ENCODE measurements around the gene ELMO1.

Gene ELMO1

GRCh38 chr7:37037286-37037685, 411.4 kb downstream of the ELMO1 start:
- H3K27ac ChIP-seq (ENCODE audit: low read depth, low read length): no peak overlapping the region
- no CpG with 5 or more reads among the region's 5 CpGs for WGBS (ENCODE audit: extremely low coverage, insufficient coverage, low lambda C conversion rate)

GRCh38 chr7:37035631-37036030, 413.0 kb downstream of the ELMO1 start:
- H3K79me2 ChIP-seq (ENCODE audit: control insufficient read depth, insufficient read depth, low read length): no peaks in the 10 kb centered on the region
- no peak overlapping the region for H2BK120ac ChIP-seq (ENCODE audit: low read depth, low read length)
- peaks cover 11% of the 10 kb centered on the region for H3K4me1 ChIP-seq (ENCODE audit: control insufficient read depth, low read depth, low read length)
- no peak overlapping the region for H3K27ac ChIP-seq (ENCODE audit: low read depth, low read length)
- H3K4me3 ChIP-seq (ENCODE audit: low read length): no peak overlapping the region
- no peaks in the 10 kb centered on the region for H3K27me3 ChIP-seq (ENCODE audit: insufficient read depth, low read length, poor library complexity)
- H3K9ac ChIP-seq (ENCODE audit: low read length): no peak overlapping the region
- H3K23ac ChIP-seq (ENCODE audit: low read length): no peak overlapping the region
- H4K8ac ChIP-seq (ENCODE audit: low read depth, low read length): no peak overlapping the region
- no peak overlapping the region for H2BK5ac ChIP-seq (ENCODE audit: low read length)
- no peak overlapping the region for H3K4ac ChIP-seq (ENCODE audit: low read depth, low read length)
- H2AK5ac ChIP-seq (ENCODE audit: low read length): no peak overlapping the region
- no peak overlapping the region for H4K5ac ChIP-seq (ENCODE audit: low read length)
- no peak overlapping the region for H3K4me2 ChIP-seq (ENCODE audit: low read length)
- H3K18ac ChIP-seq (ENCODE audit: low read length): no peak overlapping the region
- H2BK15ac ChIP-seq (replicated peaks; ENCODE audit: low read depth): no peak overlapping the region
- H3K79me1 ChIP-seq (ENCODE audit: low read length): no peaks in the 10 kb centered on the region
- no peaks in the 10 kb centered on the region for H3K36me3 ChIP-seq (ENCODE audit: control insufficient read depth, insufficient read depth, low read length)
- no peak for DNase-seq
- no peak overlapping the region for H3K56ac ChIP-seq (ENCODE audit: low read length)

More at GRCh38 chr7:37037286-37037685, 411.4 kb downstream of the ELMO1 start:
- Histone ChIP-seq H3K56ac (ENCODE audit: low read length) (no peak overlapping the region), H3K18ac (ENCODE audit: low read length) (no peak overlapping the region), H2BK5ac (ENCODE audit: low read length) (no peak overlapping the region), H3K23ac (ENCODE audit: low read length) (no peak overlapping the region), H3K9ac (ENCODE audit: low read length) (no peak overlapping the region), H2AK5ac (ENCODE audit: low read length) (no peak overlapping the region), H4K5ac (ENCODE audit: low read length) (no peak overlapping the region), H3K79me1 (ENCODE audit: low read length) (no peaks in the 10 kb centered on the region), H3K36me3 (ENCODE audit: control insufficient read depth, insufficient read depth, low read length) (no peaks in the 10 kb centered on the region), H3K27me3 (ENCODE audit: insufficient read depth, low read length, poor library complexity) (no peaks in the 10 kb centered on the region), H3K4me1 (ENCODE audit: control insufficient read depth, low read depth, low read length) (peaks cover 7% of the 10 kb centered on the region), H4K8ac (ENCODE audit: low read depth, low read length) (no peak overlapping the region), H2BK15ac (replicated peaks; ENCODE audit: low read depth) (no peak overlapping the region), H3K79me2 (ENCODE audit: control insufficient read depth, insufficient read depth, low read length) (no peaks in the 10 kb centered on the region), H2BK120ac (ENCODE audit: low read depth, low read length) (no peak overlapping the region), H3K4me2 (ENCODE audit: low read length) (no peak overlapping the region), H3K4me3 (ENCODE audit: low read length) (no peak overlapping the region), H3K4ac (ENCODE audit: low read depth, low read length) (no peak overlapping the region)
- DNase-seq: no peak

- Histone ChIP-seq H2AK5ac (ENCODE audit: low read length) (no peak overlapping the region), H3K79me1 (ENCODE audit: low read length) (no peaks in the 10 kb centered on the region), H3K4me2 (ENCODE audit: low read length) (no peak overlapping the region), H3K4me1 (ENCODE audit: control insufficient read depth, low read depth, low read length) (peaks cover 11% of the 10 kb centered on the region), H3K9ac (ENCODE audit: low read length) (no peak overlapping the region), H4K8ac (ENCODE audit: low read depth, low read length) (no peak overlapping the region), H2BK120ac (ENCODE audit: low read depth, low read length) (peak overlapping the region; percentile 17), H3K23ac (ENCODE audit: low read length) (no peak overlapping the region), H3K79me2 (ENCODE audit: control insufficient read depth, insufficient read depth, low read length) (no peaks in the 10 kb centered on the region), H3K27ac (ENCODE audit: low read depth, low read length) (peak overlapping the region; percentile 27), H3K27me3 (ENCODE audit: insufficient read depth, low read length, poor library complexity) (no peaks in the 10 kb centered on the region), H2BK15ac (replicated peaks; ENCODE audit: low read depth) (no peak overlapping the region), H2BK5ac (ENCODE audit: low read length) (no peak overlapping the region), H3K18ac (ENCODE audit: low read length) (peak overlapping the region; percentile 77), H3K56ac (ENCODE audit: low read length) (no peak overlapping the region), H3K4ac (ENCODE audit: low read depth, low read length) (no peak overlapping the region), H4K5ac (ENCODE audit: low read length) (no peak overlapping the region), H3K4me3 (ENCODE audit: low read length) (no peak overlapping the region), H3K36me3 (ENCODE audit: control insufficient read depth, insufficient read depth, low read length) (no peaks in the 10 kb centered on the region)
- WGBS (ENCODE audit: extremely low coverage, insufficient coverage, low lambda C conversion rate): no CpG with 5 or more reads among the region's 8 CpGs
- no peak for DNase-seq
Observed at GRCh38 chr7:37033141-37033540, 415.5 kb downstream of the ELMO1 start.

- Histone ChIP-seq H4K5ac (ENCODE audit: low read length) (no peak overlapping the region), H3K4me2 (ENCODE audit: low read length) (no peak overlapping the region), H3K4me1 (ENCODE audit: control insufficient read depth, low read depth, low read length) (peaks cover 11% of the 10 kb centered on the region), H4K8ac (ENCODE audit: low read depth, low read length) (peak overlapping the region; percentile 0), H3K56ac (ENCODE audit: low read length) (no peak overlapping the region), H2BK5ac (ENCODE audit: low read length) (peak overlapping the region; percentile 58), H3K79me1 (ENCODE audit: low read length) (no peaks in the 10 kb centered on the region), H3K23ac (ENCODE audit: low read length) (no peak overlapping the region), H2BK120ac (ENCODE audit: low read depth, low read length) (peak overlapping the region; percentile 82), H3K79me2 (ENCODE audit: control insufficient read depth, insufficient read depth, low read length) (no peaks in the 10 kb centered on the region), H3K27me3 (ENCODE audit: insufficient read depth, low read length, poor library complexity) (no peaks in the 10 kb centered on the region), H3K36me3 (ENCODE audit: control insufficient read depth, insufficient read depth, low read length) (no peaks in the 10 kb centered on the region), H3K4me3 (ENCODE audit: low read length) (no peak overlapping the region), H3K27ac (ENCODE audit: low read depth, low read length) (peak overlapping the region; percentile 67), H3K9ac (ENCODE audit: low read length) (no peak overlapping the region), H2BK15ac (replicated peaks; ENCODE audit: low read depth) (no peak overlapping the region), H3K18ac (ENCODE audit: low read length) (peak overlapping the region; percentile 94), H3K4ac (ENCODE audit: low read depth, low read length) (peak overlapping the region; percentile 75), H2AK5ac (ENCODE audit: low read length) (no peak overlapping the region)
- no peak for DNase-seq
- no CpG with 5 or more reads among the region's 4 CpGs for WGBS (ENCODE audit: extremely low coverage, insufficient coverage, low lambda C conversion rate)
Observed at GRCh38 chr7:37032258-37032601, 416.4 kb downstream of the ELMO1 start.

GRCh38 chr7:37031571-37032257, 416.9 kb downstream of the ELMO1 start:
- no CpG with 5 or more reads among the region's 9 CpGs for WGBS (ENCODE audit: extremely low coverage, insufficient coverage, low lambda C conversion rate)
- H3K27me3 ChIP-seq (ENCODE audit: insufficient read depth, low read length, poor library complexity): no peaks in the 10 kb centered on the region
- H3K4me3 ChIP-seq (ENCODE audit: low read length): no peak overlapping the region
- peak; percentile 98 for DNase-seq
- peak overlapping the region; percentile 95 for H2BK120ac ChIP-seq (ENCODE audit: low read depth, low read length)
- H4K8ac ChIP-seq (ENCODE audit: low read depth, low read length): peak overlapping the region; percentile 65
- no peaks in the 10 kb centered on the region for H3K79me2 ChIP-seq (ENCODE audit: control insufficient read depth, insufficient read depth, low read length)
- H3K27ac ChIP-seq (ENCODE audit: low read depth, low read length): peak overlapping the region; percentile 67
- H4K5ac ChIP-seq (ENCODE audit: low read length): no peak overlapping the region
- H3K36me3 ChIP-seq (ENCODE audit: control insufficient read depth, insufficient read depth, low read length): no peaks in the 10 kb centered on the region
- H3K4me2 ChIP-seq (ENCODE audit: low read length): no peak overlapping the region
- H3K79me1 ChIP-seq (ENCODE audit: low read length): no peaks in the 10 kb centered on the region
- H3K18ac ChIP-seq (ENCODE audit: low read length): peak overlapping the region; percentile 98
- peak overlapping the region; percentile 3 for H2BK5ac ChIP-seq (ENCODE audit: low read length)
- peak overlapping the region; percentile 76 for H3K4ac ChIP-seq (ENCODE audit: low read depth, low read length)
- peak overlapping the region; percentile 10 for H2BK15ac ChIP-seq (replicated peaks; ENCODE audit: low read depth)
- no peak overlapping the region for H3K23ac ChIP-seq (ENCODE audit: low read length)
- H3K4me1 ChIP-seq (ENCODE audit: control insufficient read depth, low read depth, low read length): peaks cover 11% of the 10 kb centered on the region
- no peak overlapping the region for H3K9ac ChIP-seq (ENCODE audit: low read length)
- H3K56ac ChIP-seq (ENCODE audit: low read length): peak overlapping the region; percentile 71
- H2AK5ac ChIP-seq (ENCODE audit: low read length): no peak overlapping the region

GRCh38 chr7:37028909-37029440, 419.7 kb downstream of the ELMO1 start:
- Histone ChIP-seq H3K4me3 (ENCODE audit: low read length) (no peak overlapping the region), H3K4me2 (ENCODE audit: low read length) (no peak overlapping the region)
- no CpG with 5 or more reads among the region's 5 CpGs for WGBS (ENCODE audit: extremely low coverage, insufficient coverage, low lambda C conversion rate)

More at GRCh38 chr7:37028909-37029440, 419.7 kb downstream of the ELMO1 start:
- H3K23ac ChIP-seq (ENCODE audit: low read length): no peak overlapping the region
- H3K27me3 ChIP-seq (ENCODE audit: insufficient read depth, low read length, poor library complexity): no peaks in the 10 kb centered on the region
- H2BK120ac ChIP-seq (ENCODE audit: low read depth, low read length): no peak overlapping the region
- no peak for DNase-seq
- H3K56ac ChIP-seq (ENCODE audit: low read length): no peak overlapping the region
- H3K4ac ChIP-seq (ENCODE audit: low read depth, low read length): no peak overlapping the region
- no peak overlapping the region for H4K5ac ChIP-seq (ENCODE audit: low read length)
- no peaks in the 10 kb centered on the region for H3K36me3 ChIP-seq (ENCODE audit: control insufficient read depth, insufficient read depth, low read length)
- no peak overlapping the region for H2BK5ac ChIP-seq (ENCODE audit: low read length)
- no peaks in the 10 kb centered on the region for H3K79me2 ChIP-seq (ENCODE audit: control insufficient read depth, insufficient read depth, low read length)
- no peaks in the 10 kb centered on the region for H3K79me1 ChIP-seq (ENCODE audit: low read length)
- H3K18ac ChIP-seq (ENCODE audit: low read length): no peak overlapping the region
- no peak overlapping the region for H3K9ac ChIP-seq (ENCODE audit: low read length)
- H4K8ac ChIP-seq (ENCODE audit: low read depth, low read length): no peak overlapping the region
- peaks cover 11% of the 10 kb centered on the region for H3K4me1 ChIP-seq (ENCODE audit: control insufficient read depth, low read depth, low read length)
- H2BK15ac ChIP-seq (replicated peaks; ENCODE audit: low read depth): no peak overlapping the region
- H2AK5ac ChIP-seq (ENCODE audit: low read length): no peak overlapping the region
- H3K27ac ChIP-seq (ENCODE audit: low read depth, low read length): no peak overlapping the region
